Thoracic aorta (tissue), 2 donors: ENCODE measurements around the gene SH3RF2. TPM values are rescaled to one million over a fixed set of nuclear protein-coding genes. Genes with fewer than 3 reads are reported as not detected.

Source experiments
- ATAC-seq: fragments of 150-250 bp; one replicate; pipeline ENCODE4 v1.8.0; 2017; ENCODE audit warnings: low read depth; ENCODE audit not compliant: insufficient number of reproducible peaks, low FRiP score
- DNase-seq: peaks from one replicate; pipeline ENCODE4 v3.0.0-alpha.2; 2020; ENCODE audit warnings: low spot score
- H3K27ac ChIP-seq, 2 donors: fragments of 200-600 bp; sonication (generic); 1 replicate in 1 of 2; 2 replicates in 1 of 2; pipeline ENCODE4 v1.5.1; 2016; ENCODE audit warnings: mild to moderate bottlenecking in 2 of 2, moderate library complexity in 2 of 2
- H3K27me3 ChIP-seq: fragments of 200-600 bp; sonication (generic); replicated peaks from 2 replicates; pipeline ENCODE4 v1.6.0; 2016; ENCODE audit warnings: mild to moderate bottlenecking; ENCODE audit not compliant: insufficient read depth
- H3K36me3 ChIP-seq: fragments of 200-600 bp; sonication (generic); one replicate; pipeline ENCODE4 v1.5.1; 2016
- H3K4me1 ChIP-seq, 2 donors: fragments of 200-600 bp; sonication (generic); 1 replicate in 1 of 2; 2 replicates in 1 of 2; pipeline versions ENCODE4 v1.5.1 to v1.6.0; 2016; ENCODE audit warnings: low read depth in 2 of 2, mild to moderate bottlenecking in 1 of 2; ENCODE audit not compliant: control insufficient read depth in 1 of 2
- H3K4me3 ChIP-seq: fragments of 200-600 bp; sonication (generic); 2 replicates; pipeline ENCODE4 v1.5.1; 2016; ENCODE audit warnings: mild to moderate bottlenecking
- H3K9me3 ChIP-seq: fragments of 200-600 bp; sonication (generic); 2 replicates; pipeline ENCODE4 v1.5.1; 2016
- total RNA-seq, 2 donors: library from RNA; depleted of rRNA; stranded (reverse); fragments of >200 nt; gene quantifications; one replicate each; pipeline versions ENCODE4 v1.1.0 to v1.2.3, GENCODE V29; 2016
- TF ChIP-seq, protein P1 (sequence below): fragments of 200-600 bp; sonication (generic); IDR thresholded peaks from one replicate; pipeline ENCODE4 v1.5.1; 2019; ENCODE audit warnings: antibody characterized with exemption

The SH3RF2 gene
- total RNA-seq, 2 donors from 2014 or later = 8.1 to 16.4 TPM

DNA sequence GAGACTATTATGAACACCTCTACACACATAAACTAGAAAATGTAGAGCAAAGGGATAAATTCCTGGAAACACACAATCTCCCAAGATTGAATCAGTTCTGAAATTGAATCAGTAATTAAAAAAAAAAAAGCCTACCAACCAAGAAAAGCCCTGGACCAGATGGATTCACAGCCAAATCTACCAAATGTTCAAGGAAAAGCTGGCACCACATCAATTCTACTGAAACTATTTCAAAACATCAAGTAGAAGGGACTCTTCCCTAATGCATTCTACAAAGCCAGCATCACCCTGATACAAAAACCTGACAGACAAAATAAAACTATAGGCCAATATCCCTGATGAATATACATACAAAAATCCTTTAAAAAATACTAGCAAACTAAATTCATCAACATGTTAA is 38.2 kb upstream of the SH3RF2 start:
- TF ChIP-seq, protein P1, sequence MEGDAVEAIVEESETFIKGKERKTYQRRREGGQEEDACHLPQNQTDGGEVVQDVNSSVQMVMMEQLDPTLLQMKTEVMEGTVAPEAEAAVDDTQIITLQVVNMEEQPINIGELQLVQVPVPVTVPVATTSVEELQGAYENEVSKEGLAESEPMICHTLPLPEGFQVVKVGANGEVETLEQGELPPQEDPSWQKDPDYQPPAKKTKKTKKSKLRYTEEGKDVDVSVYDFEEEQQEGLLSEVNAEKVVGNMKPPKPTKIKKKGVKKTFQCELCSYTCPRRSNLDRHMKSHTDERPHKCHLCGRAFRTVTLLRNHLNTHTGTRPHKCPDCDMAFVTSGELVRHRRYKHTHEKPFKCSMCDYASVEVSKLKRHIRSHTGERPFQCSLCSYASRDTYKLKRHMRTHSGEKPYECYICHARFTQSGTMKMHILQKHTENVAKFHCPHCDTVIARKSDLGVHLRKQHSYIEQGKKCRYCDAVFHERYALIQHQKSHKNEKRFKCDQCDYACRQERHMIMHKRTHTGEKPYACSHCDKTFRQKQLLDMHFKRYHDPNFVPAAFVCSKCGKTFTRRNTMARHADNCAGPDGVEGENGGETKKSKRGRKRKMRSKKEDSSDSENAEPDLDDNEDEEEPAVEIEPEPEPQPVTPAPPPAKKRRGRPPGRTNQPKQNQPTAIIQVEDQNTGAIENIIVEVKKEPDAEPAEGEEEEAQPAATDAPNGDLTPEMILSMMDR = no peak

DNA sequence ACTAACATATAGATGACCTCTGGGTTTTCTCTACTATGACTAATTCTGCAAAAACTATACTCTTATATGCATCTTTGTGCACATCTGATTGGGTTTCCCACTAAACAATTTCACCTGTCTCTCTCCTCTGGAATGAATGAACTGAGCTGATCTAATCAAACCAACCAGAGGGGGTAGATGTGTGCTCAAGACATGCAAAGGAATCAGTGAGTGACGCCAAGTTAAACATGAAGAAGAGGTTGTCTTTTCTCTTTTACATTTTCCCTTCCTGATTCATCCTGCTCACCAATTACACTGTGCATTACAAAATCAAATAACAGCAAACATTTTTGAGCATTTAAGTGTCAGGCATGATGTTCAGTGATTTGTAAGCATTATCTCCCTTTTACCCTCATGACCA is 34.0 kb upstream of the SH3RF2 start:
- Histone ChIP-seq H3K4me1 (no peaks in the 10 kb centered on the region), H3K4me3 (no peak overlapping the region), H3K36me3 (no peaks in the 10 kb centered on the region), H3K9me3 (no peaks in the 10 kb centered on the region), H3K27ac (no peak overlapping the region), H3K27me3 (no peaks in the 10 kb centered on the region)
- TF ChIP-seq, protein P1 = no peak
- ATAC-seq = no peak
- no peak for DNase-seq

More for the DNA sequence above, 38.2 kb upstream of the SH3RF2 start:
- no peak overlapping the region for H3K27ac ChIP-seq
- H3K9me3 ChIP-seq = no peaks in the 10 kb centered on the region
- no peak for DNase-seq
- no peak overlapping the region for H3K4me3 ChIP-seq
- no peak for ATAC-seq
- H3K4me1 ChIP-seq = no peaks in the 10 kb centered on the region
- no peaks in the 10 kb centered on the region for H3K36me3 ChIP-seq
- H3K27me3 ChIP-seq = no peaks in the 10 kb centered on the region

DNA sequence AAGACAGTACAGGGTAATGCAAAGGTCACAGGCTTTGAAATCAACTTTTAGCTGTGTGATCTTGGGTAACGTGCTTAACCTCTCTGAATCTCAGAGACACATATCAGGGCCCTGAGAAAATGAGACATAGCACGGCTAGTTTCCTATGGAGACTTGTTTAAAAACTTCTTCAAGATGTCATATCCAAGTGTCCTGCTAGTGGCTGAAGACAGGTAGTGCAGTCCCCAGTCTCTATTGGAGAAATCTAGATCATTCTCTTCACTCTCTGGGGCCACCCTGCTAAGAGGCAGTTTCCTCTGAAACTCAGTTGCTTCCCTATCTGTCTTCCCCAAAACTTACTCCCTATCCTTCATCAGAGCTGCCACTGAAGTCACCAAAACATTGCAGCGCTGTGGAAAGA is 33.3 kb upstream of the SH3RF2 start:
- no peak for DNase-seq
- ATAC-seq = no peak
- no peak overlapping the region for H3K27ac ChIP-seq
- H3K27me3 ChIP-seq = no peaks in the 10 kb centered on the region
- no peak overlapping the region for H3K4me3 ChIP-seq
- no peaks in the 10 kb centered on the region for H3K36me3 ChIP-seq
- no peaks in the 10 kb centered on the region for H3K9me3 ChIP-seq
- no peaks in the 10 kb centered on the region for H3K4me1 ChIP-seq
- TF ChIP-seq, protein P1 = no peak

DNA sequence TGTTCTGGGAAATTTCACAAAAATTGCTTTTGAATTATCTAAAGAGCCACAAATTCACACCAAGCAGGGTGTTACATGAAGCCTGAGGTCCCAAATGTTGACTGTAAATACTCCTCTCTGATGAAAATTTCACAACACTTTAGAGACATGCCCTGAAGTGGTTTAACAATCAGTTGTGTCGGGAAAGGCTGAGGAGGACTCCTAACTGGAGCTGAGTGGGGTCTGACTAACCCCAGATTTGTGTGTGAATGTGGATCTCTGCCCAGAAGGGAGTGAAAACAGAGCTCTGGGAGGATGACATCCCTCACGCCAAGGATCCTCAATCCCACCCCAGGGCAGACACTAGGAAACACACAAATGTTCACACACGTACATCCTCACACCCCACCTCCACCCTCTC is 32.5 kb upstream of the SH3RF2 start:
- Histone ChIP-seq H3K36me3 (no peaks in the 10 kb centered on the region), H3K9me3 (no peaks in the 10 kb centered on the region), H3K4me3 (no peak overlapping the region), H3K27ac (no peak overlapping the region), H3K27me3 (no peaks in the 10 kb centered on the region), H3K4me1 (no peaks in the 10 kb centered on the region)
- ATAC-seq = no peak
- TF ChIP-seq, protein P1 = no peak
- DNase-seq = no peak

DNA sequence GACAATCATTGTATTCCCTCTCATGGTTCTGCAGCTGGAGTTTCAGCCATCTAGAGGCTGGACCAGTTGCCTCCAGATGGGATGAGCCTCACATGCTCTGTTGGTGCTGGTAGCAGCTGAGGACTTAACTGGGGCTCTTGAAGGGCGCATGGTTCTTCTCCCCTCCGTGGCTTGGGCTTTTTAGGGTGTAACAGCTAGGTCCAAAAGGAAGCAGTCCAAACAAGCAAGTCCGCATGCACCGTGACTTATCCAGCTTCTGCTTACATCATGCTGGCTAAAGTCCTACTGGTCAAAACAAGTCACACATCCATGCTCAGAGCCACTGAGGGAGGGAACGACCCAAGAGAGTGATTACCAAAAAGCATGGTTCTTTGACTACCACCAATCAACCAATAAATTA is 31.6 kb upstream of the SH3RF2 start:
- H3K4me1 ChIP-seq = no peaks in the 10 kb centered on the region
- DNase-seq (no peak), ATAC-seq (no peak)
- H3K27me3 ChIP-seq = no peaks in the 10 kb centered on the region
- no peak overlapping the region for H3K27ac ChIP-seq
- H3K36me3 ChIP-seq = no peaks in the 10 kb centered on the region
- H3K9me3 ChIP-seq = no peaks in the 10 kb centered on the region
- TF ChIP-seq, protein P1 = no peak
- no peak overlapping the region for H3K4me3 ChIP-seq
